HEK293 (cell line): ENCODE measurements around the gene THUMPD3.

ENCODE experiments used
- FEZF1 ChIP-seq: fragments of 450-650 bp; formaldehyde crosslinking; IDR thresholded peaks from 2 replicates; pipeline ENCODE4 v1.5.1; 2016; ENCODE audit warnings: missing biosample characterization, missing genetic modification characterization
- OVOL3 ChIP-seq: fragments of 450-650 bp; formaldehyde crosslinking; IDR thresholded peaks from 2 replicates; pipeline ENCODE4 v1.5.1; 2016; ENCODE audit warnings: missing biosample characterization, missing genetic modification characterization
- TRIM28 ChIP-seq: IDR thresholded peaks from 2 replicates; pipeline ENCODE4 v1.6.1; 2011; ENCODE audit warnings: low read length, control low read depth, borderline replicate concordance
- WT1 ChIP-seq: fragments of 450-650 bp; formaldehyde crosslinking; IDR thresholded peaks from 2 replicates; pipeline ENCODE4 v1.5.1; 2016; ENCODE audit warnings: missing biosample characterization, missing genetic modification characterization
- ZBTB20 ChIP-seq: fragments of 450-650 bp; formaldehyde crosslinking; IDR thresholded peaks from 2 replicates; pipeline ENCODE4 v1.5.1; 2016; ENCODE audit warnings: missing biosample characterization, missing genetic modification characterization
- ZFP69B ChIP-seq: fragments of 450-650 bp; formaldehyde crosslinking; IDR thresholded peaks from 2 replicates; pipeline ENCODE4 v1.5.1; 2016; ENCODE audit warnings: missing biosample characterization, missing genetic modification characterization
- ZNF2 ChIP-seq: fragments of 450-650 bp; formaldehyde crosslinking; IDR thresholded peaks from 2 replicates; pipeline ENCODE4 v1.5.1; 2016; ENCODE audit warnings: missing biosample characterization, missing genetic modification characterization
- ZNF335 ChIP-seq: fragments of 450-650 bp; formaldehyde crosslinking; conservative IDR thresholded peaks from 2 replicates; pipeline ENCODE4 v1.5.1; 2016; ENCODE audit warnings: missing biosample characterization, missing genetic modification characterization
- ZNF341 ChIP-seq: fragments of 450-650 bp; formaldehyde crosslinking; IDR thresholded peaks from 2 replicates; pipeline ENCODE4; 2016; ENCODE audit warnings: low read depth, missing biosample characterization, missing genetic modification characterization
- ZNF433 ChIP-seq: fragments of 450-650 bp; formaldehyde crosslinking; IDR thresholded peaks from 2 replicates; pipeline ENCODE4 v1.5.1; 2016; ENCODE audit warnings: missing biosample characterization, missing genetic modification characterization, low read depth
- ZNF521 ChIP-seq: fragments of 450-650 bp; formaldehyde crosslinking; IDR thresholded peaks from 2 replicates; pipeline ENCODE4 v1.5.1; 2017; ENCODE audit warnings: missing biosample characterization, mild to moderate bottlenecking, missing genetic modification characterization
- ZNF558 ChIP-seq: fragments of 450-650 bp; formaldehyde crosslinking; IDR thresholded peaks from 2 replicates; pipeline ENCODE4 v1.5.1; 2016; ENCODE audit warnings: missing biosample characterization, missing genetic modification characterization
- ZNF560 ChIP-seq: fragments of 450-650 bp; formaldehyde crosslinking; IDR thresholded peaks from 2 replicates; pipeline ENCODE4 v1.5.1; 2017; ENCODE audit warnings: missing biosample characterization, missing genetic modification characterization, borderline replicate concordance
- ZNF561 ChIP-seq: fragments of 450-650 bp; IDR thresholded peaks from 2 replicates; pipeline ENCODE4 v1.5.1; 2018; ENCODE audit warnings: missing biosample characterization, missing genetic modification characterization, borderline replicate concordance
- ZNF600 ChIP-seq: fragments of 450-650 bp; formaldehyde crosslinking; IDR thresholded peaks from 2 replicates; pipeline ENCODE4 v1.5.1; 2016; ENCODE audit warnings: missing biosample characterization, missing genetic modification characterization
- ZNF658 ChIP-seq: fragments of 450-650 bp; formaldehyde crosslinking; IDR thresholded peaks from 2 replicates; pipeline ENCODE4; 2016; ENCODE audit warnings: missing biosample characterization, missing genetic modification characterization
- ZNF768 ChIP-seq: fragments of 450-650 bp; formaldehyde crosslinking; IDR thresholded peaks from 2 replicates; pipeline ENCODE4 v1.5.1; 2018; ENCODE audit warnings: missing biosample characterization, mild to moderate bottlenecking, missing genetic modification characterization
- ZNF792 ChIP-seq: fragments of 450-650 bp; formaldehyde crosslinking; IDR thresholded peaks from 2 replicates; pipeline ENCODE4 v1.5.1; 2016; ENCODE audit warnings: missing biosample characterization, missing genetic modification characterization
- ZNF837 ChIP-seq: fragments of 450-650 bp; formaldehyde crosslinking; IDR thresholded peaks from 2 replicates; pipeline ENCODE4 v1.5.1; 2016; ENCODE audit warnings: missing biosample characterization, missing genetic modification characterization
- TF ChIP-seq, protein P1 (sequence below): fragments of 450-650 bp; formaldehyde crosslinking; IDR thresholded peaks from 2 replicates; pipeline ENCODE4 v1.5.1; 2016; ENCODE audit warnings: missing biosample characterization, missing genetic modification characterization
- TF ChIP-seq, protein P2 (sequence below): fragments of 450-650 bp; formaldehyde crosslinking; IDR thresholded peaks from 2 replicates; pipeline ENCODE4 v1.5.1; 2016; ENCODE audit warnings: missing biosample characterization, missing genetic modification characterization
- TF ChIP-seq, protein P3 (sequence below): fragments of 450-650 bp; formaldehyde crosslinking; IDR thresholded peaks from 2 replicates; pipeline ENCODE4 v1.5.1; 2016; ENCODE audit warnings: missing biosample characterization, missing genetic modification characterization, borderline replicate concordance
- TF ChIP-seq, protein P4 (sequence below): fragments of 450-650 bp; formaldehyde crosslinking; conservative IDR thresholded peaks from 2 replicates; pipeline ENCODE4 v1.5.1; 2016; ENCODE audit warnings: low read depth, missing biosample characterization, missing genetic modification characterization
- TF ChIP-seq, protein P5 (sequence below): fragments of 450-650 bp; formaldehyde crosslinking; IDR thresholded peaks from 2 replicates; pipeline ENCODE4 v1.5.1; 2016; ENCODE audit warnings: missing biosample characterization, missing genetic modification characterization

The THUMPD3 gene

DNA sequence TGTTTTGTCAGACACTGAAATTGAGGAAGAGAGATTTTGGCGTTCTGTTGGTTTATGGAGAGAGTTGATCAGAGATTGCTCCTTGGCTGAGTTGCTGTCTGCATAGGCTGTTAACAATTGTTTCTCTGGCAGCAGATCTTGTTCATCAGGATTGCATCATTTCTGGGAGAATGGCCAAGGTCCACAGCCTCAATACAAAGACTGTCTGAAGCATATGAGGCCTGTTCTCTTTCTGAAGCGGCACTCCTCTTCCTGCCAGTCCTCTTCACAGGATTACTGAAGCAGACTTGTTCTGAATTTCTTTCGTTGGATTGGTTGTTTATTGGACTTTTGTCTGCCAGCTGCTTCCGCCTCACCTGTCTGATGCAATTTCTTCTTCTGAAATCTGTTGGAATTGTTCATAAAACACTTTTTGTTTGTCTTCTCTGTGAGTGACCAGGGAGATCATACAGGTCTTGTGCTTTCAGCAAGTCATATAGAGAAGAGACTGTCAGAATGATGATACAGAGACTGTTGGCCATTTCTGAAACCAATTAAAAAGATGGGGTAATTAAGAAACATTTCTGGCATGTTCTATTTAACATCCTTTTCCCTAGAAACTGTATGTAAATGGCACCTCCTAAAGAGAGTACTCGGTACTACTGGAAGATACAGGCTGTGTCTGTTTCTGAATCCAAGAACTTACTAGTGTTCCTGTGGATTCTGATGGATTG is 60.0 kb downstream of the THUMPD3 start (continued):
- TF ChIP-seq ZNF341 (tag by site-specific recombination): 0 out of 2 replicates have a peak, but pooled peaks have one; percentile 8
- no peak for TF ChIP-seq ZNF433 (tag by site-specific recombination)
- peak; percentile 76 for TF ChIP-seq FEZF1 (tag by site-specific recombination)
- TF ChIP-seq, protein P1, sequence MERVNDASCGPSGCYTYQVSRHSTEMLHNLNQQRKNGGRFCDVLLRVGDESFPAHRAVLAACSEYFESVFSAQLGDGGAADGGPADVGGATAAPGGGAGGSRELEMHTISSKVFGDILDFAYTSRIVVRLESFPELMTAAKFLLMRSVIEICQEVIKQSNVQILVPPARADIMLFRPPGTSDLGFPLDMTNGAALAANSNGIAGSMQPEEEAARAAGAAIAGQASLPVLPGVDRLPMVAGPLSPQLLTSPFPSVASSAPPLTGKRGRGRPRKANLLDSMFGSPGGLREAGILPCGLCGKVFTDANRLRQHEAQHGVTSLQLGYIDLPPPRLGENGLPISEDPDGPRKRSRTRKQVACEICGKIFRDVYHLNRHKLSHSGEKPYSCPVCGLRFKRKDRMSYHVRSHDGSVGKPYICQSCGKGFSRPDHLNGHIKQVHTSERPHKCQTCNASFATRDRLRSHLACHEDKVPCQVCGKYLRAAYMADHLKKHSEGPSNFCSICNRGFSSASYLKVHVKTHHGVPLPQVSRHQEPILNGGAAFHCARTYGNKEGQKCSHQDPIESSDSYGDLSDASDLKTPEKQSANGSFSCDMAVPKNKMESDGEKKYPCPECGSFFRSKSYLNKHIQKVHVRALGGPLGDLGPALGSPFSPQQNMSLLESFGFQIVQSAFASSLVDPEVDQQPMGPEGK: no peak
- no peak for TF ChIP-seq ZNF837
- TF ChIP-seq ZNF658 (tag by site-specific recombination): no peak
- peak; percentile 23; the same call in 1 of the 2 replicates for TF ChIP-seq ZBTB20 (tag by site-specific recombination)
- TF ChIP-seq ZFP69B: peak; percentile 48; the same call in 1 of the 2 replicates
- peak; percentile 85; the same call in 1 of the 2 replicates for TF ChIP-seq TRIM28
- peak; percentile 72; the same call in 1 of the 2 replicates for TF ChIP-seq ZNF558 (tag by site-specific recombination)
- TF ChIP-seq ZNF560 (tag by site-specific recombination): no peak
- TF ChIP-seq ZNF521 (tag by site-specific recombination): no peak
- TF ChIP-seq ZNF792 (tag by site-specific recombination): no peak
- TF ChIP-seq ZNF335 (tag by site-specific recombination): peak; percentile 47; the same call in 1 of the 2 replicates
- TF ChIP-seq WT1: no peak
- TF ChIP-seq, protein P2, sequence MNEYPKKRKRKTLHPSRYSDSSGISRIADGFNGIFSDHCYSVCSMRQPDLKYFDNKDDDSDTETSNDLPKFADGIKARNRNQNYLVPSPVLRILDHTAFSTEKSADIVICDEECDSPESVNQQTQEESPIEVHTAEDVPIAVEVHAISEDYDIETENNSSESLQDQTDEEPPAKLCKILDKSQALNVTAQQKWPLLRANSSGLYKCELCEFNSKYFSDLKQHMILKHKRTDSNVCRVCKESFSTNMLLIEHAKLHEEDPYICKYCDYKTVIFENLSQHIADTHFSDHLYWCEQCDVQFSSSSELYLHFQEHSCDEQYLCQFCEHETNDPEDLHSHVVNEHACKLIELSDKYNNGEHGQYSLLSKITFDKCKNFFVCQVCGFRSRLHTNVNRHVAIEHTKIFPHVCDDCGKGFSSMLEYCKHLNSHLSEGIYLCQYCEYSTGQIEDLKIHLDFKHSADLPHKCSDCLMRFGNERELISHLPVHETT (tag by site-specific recombination): peak; percentile 60; the same call in 1 of the 2 replicates
- TF ChIP-seq ZNF2 (tag by site-specific recombination): peak; percentile 90
- no peak for TF ChIP-seq OVOL3 (tag by site-specific recombination)
- TF ChIP-seq ZNF561 (tag by site-specific recombination): peak; percentile 35; the same call in 1 of the 2 replicates
- TF ChIP-seq, protein P3, sequence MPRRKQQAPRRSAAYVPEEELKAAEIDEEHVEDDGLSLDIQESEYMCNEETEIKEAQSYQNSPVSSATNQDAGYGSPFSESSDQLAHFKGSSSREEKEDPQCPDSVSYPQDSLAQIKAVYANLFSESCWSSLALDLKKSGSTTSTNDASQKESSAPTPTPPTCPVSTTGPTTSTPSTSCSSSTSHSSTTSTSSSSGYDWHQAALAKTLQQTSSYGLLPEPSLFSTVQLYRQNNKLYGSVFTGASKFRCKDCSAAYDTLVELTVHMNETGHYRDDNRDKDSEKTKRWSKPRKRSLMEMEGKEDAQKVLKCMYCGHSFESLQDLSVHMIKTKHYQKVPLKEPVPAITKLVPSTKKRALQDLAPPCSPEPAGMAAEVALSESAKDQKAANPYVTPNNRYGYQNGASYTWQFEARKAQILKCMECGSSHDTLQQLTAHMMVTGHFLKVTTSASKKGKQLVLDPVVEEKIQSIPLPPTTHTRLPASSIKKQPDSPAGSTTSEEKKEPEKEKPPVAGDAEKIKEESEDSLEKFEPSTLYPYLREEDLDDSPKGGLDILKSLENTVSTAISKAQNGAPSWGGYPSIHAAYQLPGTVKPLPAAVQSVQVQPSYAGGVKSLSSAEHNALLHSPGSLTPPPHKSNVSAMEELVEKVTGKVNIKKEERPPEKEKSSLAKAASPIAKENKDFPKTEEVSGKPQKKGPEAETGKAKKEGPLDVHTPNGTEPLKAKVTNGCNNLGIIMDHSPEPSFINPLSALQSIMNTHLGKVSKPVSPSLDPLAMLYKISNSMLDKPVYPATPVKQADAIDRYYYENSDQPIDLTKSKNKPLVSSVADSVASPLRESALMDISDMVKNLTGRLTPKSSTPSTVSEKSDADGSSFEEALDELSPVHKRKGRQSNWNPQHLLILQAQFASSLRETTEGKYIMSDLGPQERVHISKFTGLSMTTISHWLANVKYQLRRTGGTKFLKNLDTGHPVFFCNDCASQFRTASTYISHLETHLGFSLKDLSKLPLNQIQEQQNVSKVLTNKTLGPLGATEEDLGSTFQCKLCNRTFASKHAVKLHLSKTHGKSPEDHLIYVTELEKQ (tag by site-specific recombination): peak; percentile 33; the same call in 1 of the 2 replicates
- TF ChIP-seq, protein P4, sequence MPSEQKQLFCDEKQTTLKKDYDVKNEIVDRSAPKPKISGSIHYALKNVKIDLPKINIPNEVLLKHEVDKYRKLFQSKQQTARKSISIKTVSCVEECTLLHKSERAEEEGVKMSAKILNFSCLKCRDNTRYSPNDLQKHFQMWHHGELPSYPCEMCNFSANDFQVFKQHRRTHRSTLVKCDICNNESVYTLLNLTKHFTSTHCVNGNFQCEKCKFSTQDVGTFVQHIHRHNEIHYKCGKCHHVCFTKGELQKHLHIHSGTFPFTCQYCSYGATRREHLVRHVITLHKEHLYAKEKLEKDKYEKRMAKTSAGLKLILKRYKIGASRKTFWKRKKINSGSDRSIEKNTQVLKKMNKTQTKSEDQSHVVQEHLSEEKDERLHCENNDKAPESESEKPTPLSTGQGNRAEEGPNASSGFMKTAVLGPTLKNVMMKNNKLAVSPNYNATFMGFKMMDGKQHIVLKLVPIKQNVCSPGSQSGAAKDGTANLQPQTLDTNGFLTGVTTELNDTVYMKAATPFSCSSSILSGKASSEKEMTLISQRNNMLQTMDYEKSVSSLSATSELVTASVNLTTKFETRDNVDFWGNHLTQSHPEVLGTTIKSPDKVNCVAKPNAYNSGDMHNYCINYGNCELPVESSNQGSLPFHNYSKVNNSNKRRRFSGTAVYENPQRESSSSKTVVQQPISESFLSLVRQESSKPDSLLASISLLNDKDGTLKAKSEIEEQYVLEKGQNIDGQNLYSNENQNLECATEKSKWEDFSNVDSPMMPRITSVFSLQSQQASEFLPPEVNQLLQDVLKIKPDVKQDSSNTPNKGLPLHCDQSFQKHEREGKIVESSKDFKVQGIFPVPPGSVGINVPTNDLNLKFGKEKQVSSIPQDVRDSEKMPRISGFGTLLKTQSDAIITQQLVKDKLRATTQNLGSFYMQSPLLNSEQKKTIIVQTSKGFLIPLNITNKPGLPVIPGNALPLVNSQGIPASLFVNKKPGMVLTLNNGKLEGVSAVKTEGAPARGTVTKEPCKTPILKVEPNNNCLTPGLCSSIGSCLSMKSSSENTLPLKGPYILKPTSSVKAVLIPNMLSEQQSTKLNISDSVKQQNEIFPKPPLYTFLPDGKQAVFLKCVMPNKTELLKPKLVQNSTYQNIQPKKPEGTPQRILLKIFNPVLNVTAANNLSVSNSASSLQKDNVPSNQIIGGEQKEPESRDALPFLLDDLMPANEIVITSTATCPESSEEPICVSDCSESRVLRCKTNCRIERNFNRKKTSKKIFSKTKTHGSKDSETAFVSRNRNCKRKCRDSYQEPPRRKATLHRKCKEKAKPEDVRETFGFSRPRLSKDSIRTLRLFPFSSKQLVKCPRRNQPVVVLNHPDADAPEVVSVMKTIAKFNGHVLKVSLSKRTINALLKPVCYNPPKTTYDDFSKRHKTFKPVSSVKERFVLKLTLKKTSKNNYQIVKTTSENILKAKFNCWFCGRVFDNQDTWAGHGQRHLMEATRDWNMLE (tag by site-specific recombination): peak; percentile 48
- peak; percentile 87 for TF ChIP-seq ZNF768 (tag by site-specific recombination)
- TF ChIP-seq, protein P5, sequence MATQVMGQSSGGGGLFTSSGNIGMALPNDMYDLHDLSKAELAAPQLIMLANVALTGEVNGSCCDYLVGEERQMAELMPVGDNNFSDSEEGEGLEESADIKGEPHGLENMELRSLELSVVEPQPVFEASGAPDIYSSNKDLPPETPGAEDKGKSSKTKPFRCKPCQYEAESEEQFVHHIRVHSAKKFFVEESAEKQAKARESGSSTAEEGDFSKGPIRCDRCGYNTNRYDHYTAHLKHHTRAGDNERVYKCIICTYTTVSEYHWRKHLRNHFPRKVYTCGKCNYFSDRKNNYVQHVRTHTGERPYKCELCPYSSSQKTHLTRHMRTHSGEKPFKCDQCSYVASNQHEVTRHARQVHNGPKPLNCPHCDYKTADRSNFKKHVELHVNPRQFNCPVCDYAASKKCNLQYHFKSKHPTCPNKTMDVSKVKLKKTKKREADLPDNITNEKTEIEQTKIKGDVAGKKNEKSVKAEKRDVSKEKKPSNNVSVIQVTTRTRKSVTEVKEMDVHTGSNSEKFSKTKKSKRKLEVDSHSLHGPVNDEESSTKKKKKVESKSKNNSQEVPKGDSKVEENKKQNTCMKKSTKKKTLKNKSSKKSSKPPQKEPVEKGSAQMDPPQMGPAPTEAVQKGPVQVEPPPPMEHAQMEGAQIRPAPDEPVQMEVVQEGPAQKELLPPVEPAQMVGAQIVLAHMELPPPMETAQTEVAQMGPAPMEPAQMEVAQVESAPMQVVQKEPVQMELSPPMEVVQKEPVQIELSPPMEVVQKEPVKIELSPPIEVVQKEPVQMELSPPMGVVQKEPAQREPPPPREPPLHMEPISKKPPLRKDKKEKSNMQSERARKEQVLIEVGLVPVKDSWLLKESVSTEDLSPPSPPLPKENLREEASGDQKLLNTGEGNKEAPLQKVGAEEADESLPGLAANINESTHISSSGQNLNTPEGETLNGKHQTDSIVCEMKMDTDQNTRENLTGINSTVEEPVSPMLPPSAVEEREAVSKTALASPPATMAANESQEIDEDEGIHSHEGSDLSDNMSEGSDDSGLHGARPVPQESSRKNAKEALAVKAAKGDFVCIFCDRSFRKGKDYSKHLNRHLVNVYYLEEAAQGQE: 0 out of 2 replicates have a peak, but pooled peaks have one; percentile 38
- peak; percentile 82 for TF ChIP-seq ZNF600 (tag by site-specific recombination)
